Measurements from ENCODE around the gene BTBD18. TPM values are rescaled to one million over a fixed set of nuclear protein-coding genes. Genes with fewer than 3 reads are reported as not detected.

BTBD18 gene, protein sequence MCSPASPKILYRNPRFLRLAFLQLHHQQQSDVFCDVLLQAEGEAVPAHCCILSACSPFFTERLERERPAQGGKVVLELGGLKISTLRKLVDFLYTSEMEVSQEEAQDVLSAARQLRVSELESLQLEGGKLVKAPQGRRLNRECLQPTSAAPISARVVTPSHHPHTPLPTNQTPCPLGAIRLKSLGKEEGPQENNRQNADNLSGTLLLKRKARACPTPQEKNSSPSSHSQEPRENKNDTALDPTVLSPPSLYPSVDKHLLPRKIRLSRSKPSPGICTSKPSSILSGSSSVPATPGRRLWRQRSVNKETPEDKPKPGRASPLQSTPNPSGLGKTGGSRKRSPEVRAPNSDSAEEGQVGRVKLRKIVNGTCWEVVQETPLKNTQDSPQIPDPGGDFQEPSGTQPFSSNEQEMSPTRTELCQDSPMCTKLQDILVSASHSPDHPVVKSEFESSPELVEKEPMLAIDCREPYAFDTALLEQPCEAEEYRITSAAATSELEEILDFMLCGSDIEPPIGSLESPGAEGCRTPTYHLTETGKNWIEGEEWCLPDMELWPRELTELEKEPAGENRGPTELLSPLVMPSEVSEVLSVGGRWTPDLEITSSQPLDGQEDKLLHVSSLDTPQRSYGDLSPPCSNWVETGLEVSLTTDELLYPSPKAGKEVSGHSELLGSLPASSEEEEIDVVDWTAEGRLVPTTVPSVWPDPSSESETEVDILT
- total RNA-seq: not detected
- polyA plus RNA-seq: under 1 TPM; 0.20 to 0.61 (median 0.52) TPM

GRCh38 chr11:57751676-57752253 lies at the start of gene BTBD18:
Gene BTBD18 (minus strand): TSS chr11:57751819. CDS start chr11:57751188, 631 bp downstream.
- Mint-ChIP-seq H3K9me3 (no peaks in the 10 kb centered on the region), H3K36me3 (peaks cover 9% of the 10 kb centered on the region), H3K4me1 (peaks cover 0 to 11% (median 7%) of the 10 kb centered on the region in 4 donors), H3K27ac (peak within 1 kb of the TSS in 1 of 3 donors; percentile 48), H3K4me3 (no peak within 1 kb of the TSS), H3K27me3 (no peaks in the 10 kb centered on the region)
- H3K27ac ChIP-seq (ENCODE audit: insufficient read depth, low read length, poor library complexity, severe bottlenecking): no peak within 1 kb of the TSS
- no peaks in the 10 kb centered on the region for H3K36me3 ChIP-seq (ENCODE audit: control insufficient read depth, insufficient read depth, low read length)
- H3K4me1 ChIP-seq (ENCODE audit: control insufficient read depth, insufficient read depth, low read length, poor library complexity, severe bottlenecking): no peaks in the 10 kb centered on the region
- H3K9me3 ChIP-seq (ENCODE audit: control insufficient read depth in 2 of 2, low read length in 2 of 2): no peaks in the 10 kb centered on the region
- no peak within 1 kb of the TSS for H3K4me3 ChIP-seq (ENCODE audit: low read depth, low read length)
- ATAC-seq (ENCODE audit: low read depth in 2 of 2): no peak
- DNase-seq: peak in 1 of 3 donors; percentile 47
- no peaks in the 10 kb centered on the region for H3K27me3 ChIP-seq (ENCODE audit: control insufficient read depth, insufficient read depth, low read length)

- Mint-ChIP-seq H3K36me3 (peaks cover 26% of the 10 kb centered on the region), H3K27ac (peak overlapping the region in 2 of 3 donors; percentile 33 to 84), H3K4me1 (peaks cover 21 to 28% (median 23%) of the 10 kb centered on the region in 4 donors), H3K9me3 (no peaks in the 10 kb centered on the region), H3K4me3 (peak overlapping the region in 1 of 4 donors; percentile 35), H3K27me3 (no peaks in the 10 kb centered on the region)
- Histone ChIP-seq H3K4me1 (ENCODE audit: control insufficient read depth, insufficient read depth, low read length, poor library complexity, severe bottlenecking) (peaks cover 10% of the 10 kb centered on the region), H3K27me3 (ENCODE audit: control insufficient read depth, insufficient read depth, low read length) (no peaks in the 10 kb centered on the region), H3K27ac (ENCODE audit: insufficient read depth, low read length, poor library complexity, severe bottlenecking) (peak overlapping the region; percentile 56), H3K4me3 (ENCODE audit: low read depth, low read length) (peak overlapping the region; percentile 4), H3K9me3 (ENCODE audit: control insufficient read depth in 2 of 2, low read length in 2 of 2) (no peaks in the 10 kb centered on the region), H3K36me3 (ENCODE audit: control insufficient read depth, insufficient read depth, low read length) (peaks cover 10% of the 10 kb centered on the region)
- DNase-seq: no peak
- no peak for ATAC-seq (ENCODE audit: low read depth in 2 of 2)
These were observed 49.5 kb upstream of the BTBD18 start for GRCh38 chr11:57801183-57801485.

DNA sequence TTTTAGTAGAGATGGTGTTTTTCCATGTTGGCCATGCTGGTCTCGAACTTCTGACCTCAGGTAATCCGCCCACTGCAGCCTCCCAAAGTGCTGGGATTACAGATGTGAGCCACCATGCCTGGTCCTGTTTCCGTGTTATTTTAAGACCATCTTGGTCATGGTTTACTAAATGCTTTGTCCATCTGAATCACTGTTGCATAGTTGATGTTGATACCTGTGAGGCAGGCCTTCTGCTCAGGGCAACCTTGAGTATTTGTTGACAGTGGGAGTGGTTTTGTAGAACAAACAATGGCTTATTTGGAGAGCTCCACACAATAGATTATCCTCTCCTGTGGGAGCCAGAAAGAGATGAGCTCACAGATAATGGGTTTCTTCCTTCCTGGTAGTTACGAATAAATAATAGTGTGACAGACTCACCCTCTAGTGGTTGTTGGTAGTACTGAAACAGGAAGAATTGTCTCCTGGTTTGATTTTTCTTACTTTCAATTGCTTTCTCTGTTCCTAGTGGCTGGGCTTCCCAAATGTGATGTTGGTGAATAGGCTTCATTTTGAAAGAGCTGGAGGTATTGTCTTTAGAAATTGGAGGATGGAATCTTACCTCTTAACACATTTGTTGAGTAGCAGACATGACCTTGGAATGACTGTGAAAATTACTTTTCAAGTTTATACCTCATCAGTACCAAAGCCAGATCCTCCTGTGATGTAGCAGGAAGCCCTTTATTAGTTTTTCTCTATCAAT lies 49.0 kb upstream of the BTBD18 start:
- H3K27ac Mint-ChIP-seq: peak overlapping the region; percentile 61 to 84 (median 80)
- no peaks in the 10 kb centered on the region for H3K27me3 Mint-ChIP-seq
- peak overlapping the region in 2 of 4 donors; percentile 15 to 35 for H3K4me3 Mint-ChIP-seq
- peaks cover 22 to 28% (median 24%) of the 10 kb centered on the region in 4 donors for H3K4me1 Mint-ChIP-seq
- H3K36me3 Mint-ChIP-seq: peaks cover 25% of the 10 kb centered on the region
- ATAC-seq (ENCODE audit: low read depth in 2 of 2) (peak; percentile 84 to 85), DNase-seq (peak in 2 of 3 donors; percentile 63 to 74)
- Histone ChIP-seq H3K4me1 (ENCODE audit: control insufficient read depth, insufficient read depth, low read length, poor library complexity, severe bottlenecking) (peaks cover 10% of the 10 kb centered on the region), H3K27ac (ENCODE audit: insufficient read depth, low read length, poor library complexity, severe bottlenecking) (peak overlapping the region; percentile 56), H3K9me3 (ENCODE audit: control insufficient read depth in 2 of 2, low read length in 2 of 2) (no peaks in the 10 kb centered on the region), H3K27me3 (ENCODE audit: control insufficient read depth, insufficient read depth, low read length) (no peaks in the 10 kb centered on the region), H3K36me3 (ENCODE audit: control insufficient read depth, insufficient read depth, low read length) (peaks cover 6% of the 10 kb centered on the region), H3K4me3 (ENCODE audit: low read depth, low read length) (peak overlapping the region; percentile 4)
- no peaks in the 10 kb centered on the region for H3K9me3 Mint-ChIP-seq

- H3K27me3 Mint-ChIP-seq: no peaks in the 10 kb centered on the region
- Histone ChIP-seq H3K4me3 (ENCODE audit: low read depth, low read length) (no peak overlapping the region), H3K27me3 (ENCODE audit: control insufficient read depth, insufficient read depth, low read length) (no peaks in the 10 kb centered on the region), H3K36me3 (ENCODE audit: control insufficient read depth, insufficient read depth, low read length) (peaks cover 6% of the 10 kb centered on the region), H3K4me1 (ENCODE audit: control insufficient read depth, insufficient read depth, low read length, poor library complexity, severe bottlenecking) (peaks cover 10% of the 10 kb centered on the region), H3K27ac (ENCODE audit: insufficient read depth, low read length, poor library complexity, severe bottlenecking) (no peak overlapping the region), H3K9me3 (ENCODE audit: control insufficient read depth in 2 of 2, low read length in 2 of 2) (no peaks in the 10 kb centered on the region)
- H3K4me1 Mint-ChIP-seq: peaks cover 19 to 35% (median 28%) of the 10 kb centered on the region in 4 donors
- DNase-seq (no peak), ATAC-seq (ENCODE audit: low read depth in 2 of 2) (no peak)
- peaks cover 20% of the 10 kb centered on the region for H3K36me3 Mint-ChIP-seq
- H3K27ac Mint-ChIP-seq: peak overlapping the region; percentile 71 to 79 (median 78)
- H3K4me3 Mint-ChIP-seq: no peak overlapping the region
- H3K9me3 Mint-ChIP-seq: no peaks in the 10 kb centered on the region
These were observed 47.4 kb upstream of the BTBD18 start for GRCh38 chr11:57798905-57799559.

DNA sequence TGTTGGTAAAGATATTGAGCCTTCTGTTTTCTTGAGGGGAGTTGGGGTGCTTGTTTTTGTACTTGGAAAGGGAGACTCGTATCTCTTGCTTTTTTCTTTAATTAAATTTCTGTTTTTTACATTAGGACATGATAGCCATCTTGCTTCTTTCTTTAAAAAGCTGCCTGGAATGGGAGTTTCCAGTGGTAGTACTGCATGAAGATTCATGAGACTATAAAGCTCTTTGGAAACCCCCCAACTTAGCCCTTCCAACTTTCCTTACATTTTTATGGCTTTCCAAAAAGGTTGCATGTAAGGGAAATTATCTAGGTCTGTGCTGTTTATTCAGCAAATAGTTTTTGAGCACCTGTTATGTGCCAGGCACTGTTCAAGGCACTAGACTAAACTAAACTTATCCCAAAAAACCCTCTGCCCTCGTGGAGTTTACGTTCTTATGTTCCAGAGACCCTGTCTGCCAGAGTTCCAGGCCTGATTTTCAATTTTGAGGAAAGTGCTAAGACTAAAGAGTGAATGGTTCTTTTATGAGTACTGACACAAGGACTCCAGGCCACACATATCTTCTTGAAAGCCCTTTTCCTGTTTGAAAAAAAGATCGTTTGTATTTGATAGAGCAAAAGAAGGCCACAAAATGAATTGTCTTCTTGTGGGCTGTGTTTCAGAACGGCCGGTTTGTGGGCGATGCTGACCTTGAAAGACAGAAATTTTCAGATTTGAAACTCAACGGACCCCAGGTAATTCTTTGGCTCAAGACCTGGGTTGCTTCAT lies 41.9 kb upstream of the BTBD18 start:
- Mint-ChIP-seq H3K9me3 (no peaks in the 10 kb centered on the region), H3K4me3 (peak overlapping the region; percentile 22 to 79 (median 60)), H3K4me1 (peaks cover 19 to 40% (median 31%) of the 10 kb centered on the region in 4 donors), H3K27me3 (no peaks in the 10 kb centered on the region), H3K36me3 (peaks cover 12% of the 10 kb centered on the region), H3K27ac (peak overlapping the region; percentile 70 to 99 (median 93))
- H3K27me3 ChIP-seq (ENCODE audit: control insufficient read depth, insufficient read depth, low read length): no peaks in the 10 kb centered on the region
- H3K36me3 ChIP-seq (ENCODE audit: control insufficient read depth, insufficient read depth, low read length): peaks cover 4% of the 10 kb centered on the region
- peak overlapping the region; percentile 74 for H3K27ac ChIP-seq (ENCODE audit: insufficient read depth, low read length, poor library complexity, severe bottlenecking)
- H3K4me3 ChIP-seq (ENCODE audit: low read depth, low read length): peak overlapping the region; percentile 79
- no peak for ATAC-seq (ENCODE audit: low read depth in 2 of 2)
- no peaks in the 10 kb centered on the region for H3K9me3 ChIP-seq (ENCODE audit: control insufficient read depth in 2 of 2, low read length in 2 of 2)
- DNase-seq: peak in 1 of 3 donors; percentile 23
- H3K4me1 ChIP-seq (ENCODE audit: control insufficient read depth, insufficient read depth, low read length, poor library complexity, severe bottlenecking): peaks cover 25% of the 10 kb centered on the region

DNA sequence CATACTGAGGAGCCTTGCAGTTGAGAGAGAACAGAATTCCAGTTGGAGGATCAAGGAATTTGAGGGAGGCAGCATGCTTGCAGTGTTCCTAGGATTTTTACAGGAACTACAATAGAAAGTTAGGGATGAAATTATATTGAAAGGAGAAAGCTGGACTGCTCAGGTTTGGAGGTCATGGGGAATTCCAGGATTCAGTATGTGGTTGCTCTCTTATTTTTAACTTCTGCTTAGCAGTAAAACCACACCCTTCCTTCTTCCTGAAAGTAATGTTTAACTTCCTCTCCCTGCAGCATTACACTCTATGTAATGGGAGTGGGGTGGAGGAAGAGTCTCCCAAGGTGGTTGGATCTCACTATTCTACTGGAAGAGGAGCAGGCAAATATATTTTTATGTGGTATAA lies 41.3 kb upstream of the BTBD18 start:
- Histone ChIP-seq H3K27me3 (ENCODE audit: control insufficient read depth, insufficient read depth, low read length) (no peaks in the 10 kb centered on the region), H3K36me3 (ENCODE audit: control insufficient read depth, insufficient read depth, low read length) (peaks cover 4% of the 10 kb centered on the region), H3K4me3 (ENCODE audit: low read depth, low read length) (peak overlapping the region; percentile 79), H3K4me1 (ENCODE audit: control insufficient read depth, insufficient read depth, low read length, poor library complexity, severe bottlenecking) (peaks cover 25% of the 10 kb centered on the region), H3K9me3 (ENCODE audit: control insufficient read depth in 2 of 2, low read length in 2 of 2) (no peaks in the 10 kb centered on the region), H3K27ac (ENCODE audit: insufficient read depth, low read length, poor library complexity, severe bottlenecking) (peak overlapping the region; percentile 74)
- ATAC-seq (ENCODE audit: low read depth in 2 of 2): no peak
- no peaks in the 10 kb centered on the region for H3K27me3 Mint-ChIP-seq
- H3K27ac Mint-ChIP-seq: peak overlapping the region; percentile 70 to 99 (median 93)
- peak in 1 of 3 donors; percentile 15 for DNase-seq
- peaks cover 19 to 37% (median 28%) of the 10 kb centered on the region in 4 donors for H3K4me1 Mint-ChIP-seq
- peak overlapping the region; percentile 22 to 79 (median 60) for H3K4me3 Mint-ChIP-seq
- peaks cover 12% of the 10 kb centered on the region for H3K36me3 Mint-ChIP-seq
- no peaks in the 10 kb centered on the region for H3K9me3 Mint-ChIP-seq
